ENCODE measurements around the gene SLC25A22.

The SLC25A22 gene

DNA sequence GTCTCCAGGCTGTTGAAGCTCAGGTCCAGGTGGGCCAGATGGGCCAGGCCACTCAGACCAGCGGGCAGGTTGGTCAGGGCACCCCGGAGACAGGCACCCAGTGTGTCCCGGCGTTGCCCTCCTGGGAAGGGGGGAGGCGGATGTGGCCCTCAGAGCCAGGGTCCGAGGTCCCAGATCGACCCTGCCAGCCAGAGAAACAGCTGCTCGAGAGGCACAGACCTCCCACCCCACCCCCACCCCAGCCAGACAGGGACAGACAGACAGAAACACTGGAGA is 5.3 kb upstream of the SLC25A22 start:
- no peak for DNase-seq (ENCODE audit: low read depth)

DNA sequence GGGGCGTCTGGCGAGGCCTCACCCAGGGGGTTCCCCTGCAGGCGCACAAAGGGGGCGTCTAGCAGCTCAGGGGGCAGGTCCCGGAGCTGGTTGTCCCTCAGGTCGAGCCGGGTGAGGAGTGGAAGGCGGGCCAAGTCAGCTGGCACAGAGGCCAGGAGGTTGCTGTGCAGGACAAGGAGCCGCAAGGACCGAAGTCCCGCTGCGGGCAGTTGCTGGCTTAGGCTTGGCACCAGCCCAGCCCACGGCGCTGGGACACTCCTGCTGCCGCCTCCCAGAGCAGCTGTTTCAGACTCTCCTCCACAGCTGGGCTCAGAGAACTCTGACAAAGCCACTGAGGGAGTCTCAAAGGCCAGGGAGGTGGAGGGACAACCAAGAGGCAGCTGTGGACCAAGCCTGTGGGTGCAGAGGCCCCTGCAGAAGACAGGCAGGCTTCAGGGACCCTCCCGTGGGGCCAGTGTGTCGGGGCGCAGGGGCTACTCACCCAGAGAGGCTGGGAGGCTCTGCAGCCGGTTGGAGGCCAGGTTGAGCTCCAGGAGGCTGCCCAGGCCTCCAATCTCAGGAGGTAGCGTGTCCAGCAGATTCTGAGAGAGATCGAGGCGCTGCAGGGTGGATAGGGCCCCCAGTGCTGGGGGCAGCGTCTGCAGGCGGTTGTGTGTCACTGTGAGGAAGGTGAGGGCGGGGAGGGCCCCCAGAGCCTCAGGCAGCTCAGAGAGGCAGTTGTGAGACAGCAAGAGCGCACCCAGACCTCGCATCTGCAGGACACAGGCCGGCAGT is 4.8 kb upstream of the SLC25A22 start:
- DNase-seq (ENCODE audit: low read depth), result no peak

DNA sequence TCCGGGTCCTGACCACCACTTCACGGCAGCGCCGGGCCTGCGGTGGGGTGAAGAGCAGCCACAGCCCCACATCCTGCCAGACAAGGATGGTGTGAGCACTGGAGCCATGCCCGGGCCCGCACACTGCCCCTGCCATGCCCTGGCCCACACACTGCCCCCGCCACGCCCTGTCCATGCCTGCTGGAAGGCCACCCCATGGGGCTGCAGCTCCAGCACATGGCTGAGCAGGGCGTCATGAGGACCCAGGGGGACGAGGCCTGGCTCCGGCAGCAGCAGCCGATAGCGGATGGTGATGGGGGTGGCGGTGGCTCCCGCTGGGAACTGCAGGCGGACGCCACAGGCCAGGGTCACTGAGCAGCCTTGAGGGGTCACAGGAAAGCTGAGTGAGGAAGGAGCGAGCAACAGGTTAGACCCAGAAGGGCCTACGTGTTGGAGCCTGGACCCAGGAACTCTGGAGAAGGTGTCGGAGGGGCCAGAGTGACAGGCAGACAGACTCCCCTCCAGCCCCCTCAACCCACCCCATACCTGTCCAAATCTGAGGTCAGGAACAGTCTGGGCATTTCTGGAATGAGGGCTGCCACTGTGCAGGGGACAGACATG is 4.0 kb upstream of the SLC25A22 start:
- DNase-seq (ENCODE audit: low read depth), result no peak

DNA sequence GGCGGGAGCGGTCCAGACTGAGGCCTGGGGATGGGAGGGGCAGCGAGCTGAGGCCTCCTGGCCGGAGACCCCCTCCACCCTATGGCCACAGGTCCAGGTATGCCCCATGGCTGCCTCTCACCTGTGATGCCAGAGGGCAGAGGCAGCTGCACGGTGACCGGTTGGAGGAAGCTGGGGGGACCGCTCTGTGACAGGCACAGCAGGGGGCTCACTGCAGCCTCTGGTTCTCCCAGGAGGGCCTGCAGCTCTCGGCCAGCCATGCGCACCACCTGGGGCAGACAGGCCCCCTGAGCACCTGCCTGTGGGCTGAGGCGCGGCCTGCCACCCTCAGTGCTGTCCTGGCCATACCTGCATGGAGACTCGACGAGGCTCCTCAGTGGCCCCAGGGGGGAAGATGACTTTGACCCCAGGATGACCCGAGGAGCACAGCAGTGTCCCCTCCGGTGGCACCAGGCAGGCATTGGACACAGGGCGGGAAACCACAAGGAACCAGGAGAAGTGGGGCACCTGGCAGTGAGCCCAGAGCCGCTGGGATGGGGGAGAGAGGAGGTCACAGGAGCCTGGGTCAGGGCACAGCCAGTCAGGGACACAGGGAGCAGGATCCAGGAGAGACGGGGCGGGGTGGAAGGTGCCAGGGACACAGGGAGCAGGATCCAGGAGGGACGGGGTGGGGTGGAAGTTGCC is 3.2 kb upstream of the SLC25A22 start:
- no peak for DNase-seq (ENCODE audit: low read depth)

DNA sequence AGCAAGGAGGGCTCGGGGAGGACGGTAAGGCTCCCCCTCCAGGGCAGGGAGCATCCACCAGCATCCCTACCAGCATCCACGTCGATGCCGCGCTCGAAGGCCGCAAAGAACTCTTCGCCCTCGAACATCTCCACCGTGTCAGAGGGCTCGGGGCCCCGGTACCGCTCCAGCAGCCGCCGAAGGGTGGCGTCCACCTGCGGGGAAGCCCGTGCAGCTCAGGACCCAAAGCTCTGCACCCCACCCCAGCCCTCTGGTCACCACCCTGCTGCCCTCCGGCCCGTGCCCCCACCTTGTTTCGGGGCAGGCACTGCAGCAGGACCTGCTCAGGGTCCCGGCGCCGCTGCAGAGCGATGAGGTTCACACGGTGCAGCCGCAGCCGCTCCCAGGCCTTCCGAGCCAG is 2.4 kb upstream of the SLC25A22 start:
- DNase-seq (ENCODE audit: low read depth), result no peak

DNA sequence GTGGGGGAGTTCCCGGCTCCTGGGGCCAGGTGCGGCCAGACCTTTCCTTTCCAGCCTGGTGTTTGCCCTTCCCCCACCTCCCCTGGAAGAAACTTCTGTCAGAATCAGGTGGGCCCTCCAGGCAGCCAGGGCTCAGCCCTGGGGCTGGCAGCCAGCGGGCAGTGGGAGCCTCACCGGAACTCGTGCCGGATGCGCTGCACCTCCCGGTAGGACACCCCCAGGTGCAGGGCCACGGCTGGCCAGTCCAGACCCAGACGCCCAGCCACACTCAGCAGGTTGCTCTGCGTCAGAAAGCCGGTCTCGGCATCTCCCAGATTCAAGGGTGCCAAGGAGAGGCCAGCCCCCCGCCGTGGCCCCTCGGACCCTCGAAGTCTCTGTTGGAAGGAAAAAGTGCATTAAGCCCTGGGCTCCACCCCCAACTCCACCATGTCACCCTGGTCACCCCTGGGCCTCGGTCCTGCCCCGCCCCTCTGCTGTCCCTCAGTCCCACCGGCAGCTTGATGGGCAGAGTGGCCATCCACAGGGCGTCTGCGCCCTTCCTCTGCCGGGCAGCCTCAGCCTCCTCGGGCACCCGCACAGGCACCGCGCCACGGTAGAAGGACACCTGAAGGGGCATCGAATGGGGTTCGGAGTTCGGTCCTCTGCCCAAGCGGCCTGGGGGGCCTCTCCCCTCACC is 1.7 kb upstream of the SLC25A22 start:
- DNase-seq (ENCODE audit: low read depth), result no peak

DNA sequence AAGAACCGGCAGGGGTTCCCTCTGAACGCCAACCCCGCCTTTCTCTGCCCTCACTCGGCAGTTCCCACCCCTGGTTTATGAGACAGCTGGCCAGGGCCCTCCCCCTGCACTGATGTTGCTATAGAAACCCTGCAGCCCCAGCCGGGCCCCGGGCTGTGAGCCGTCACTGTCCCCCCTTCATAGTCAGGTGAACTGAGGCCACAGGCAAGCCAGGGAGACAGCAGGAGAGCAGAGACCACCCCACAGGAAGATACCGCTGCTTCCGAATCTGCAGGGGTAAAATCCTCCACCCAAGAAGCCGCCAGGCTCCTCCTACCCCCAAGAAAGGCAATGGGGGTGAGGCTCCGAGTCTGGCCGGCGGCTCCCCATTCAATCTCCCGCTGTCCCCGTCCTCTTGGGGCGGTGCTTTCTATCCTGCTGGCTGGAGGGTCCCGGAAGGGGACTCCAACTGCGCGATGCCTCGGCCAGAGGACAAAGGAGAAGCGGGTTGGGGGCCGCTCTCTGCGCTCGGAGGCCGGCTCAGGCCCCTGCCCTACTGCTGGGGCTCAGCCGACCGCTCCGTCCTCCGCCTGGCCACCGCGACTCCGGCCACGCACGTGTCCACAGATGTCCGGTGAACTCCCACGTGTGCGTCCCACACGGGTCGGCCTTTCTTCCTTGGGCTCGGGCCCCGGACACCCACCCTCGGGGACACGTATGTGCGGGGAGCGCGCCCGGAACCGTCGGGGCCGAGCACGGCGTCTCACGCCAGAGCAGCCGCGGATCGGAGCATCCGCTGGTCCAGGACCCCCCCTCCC is 587 bp downstream of the SLC25A22 start:
- DNase-seq (ENCODE audit: low read depth), result peak; percentile 57

DNA sequence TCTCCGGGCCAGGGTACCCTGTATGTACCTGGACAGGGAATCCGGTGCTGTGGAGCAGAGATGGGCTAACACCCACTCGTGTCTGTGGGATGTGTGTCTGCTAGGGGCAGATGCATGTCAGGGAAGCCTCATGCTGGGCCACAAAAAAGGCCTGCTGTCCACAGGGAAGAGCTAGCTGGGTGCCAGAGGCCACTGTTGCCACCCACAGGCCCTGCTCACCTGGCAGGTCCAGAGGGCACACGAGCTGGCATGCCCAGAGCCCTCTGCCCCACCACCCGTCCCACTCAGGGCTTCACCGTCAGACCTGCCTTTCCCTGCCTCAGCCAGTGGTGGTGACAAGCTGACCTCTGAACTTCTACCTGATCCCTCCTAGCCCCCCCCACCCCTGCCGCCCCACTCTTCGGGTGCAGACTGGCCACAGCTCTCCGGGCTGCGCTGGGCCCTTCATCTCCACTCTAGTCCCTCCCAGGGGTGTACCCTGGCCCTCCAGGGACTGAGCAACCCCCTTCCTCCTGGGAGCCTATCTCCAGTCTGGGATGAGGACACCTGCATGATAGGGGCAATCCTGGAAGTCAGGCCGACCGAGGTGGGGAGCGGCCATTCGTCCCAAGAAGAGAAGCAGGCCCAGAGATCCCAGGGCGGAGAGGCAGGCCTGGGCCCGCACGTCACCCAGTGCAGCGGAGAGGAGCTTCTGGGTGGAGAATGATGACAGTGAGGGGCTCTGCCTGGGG is 1.4 kb downstream of the SLC25A22 start:
- no peak for DNase-seq (ENCODE audit: low read depth)

DNA sequence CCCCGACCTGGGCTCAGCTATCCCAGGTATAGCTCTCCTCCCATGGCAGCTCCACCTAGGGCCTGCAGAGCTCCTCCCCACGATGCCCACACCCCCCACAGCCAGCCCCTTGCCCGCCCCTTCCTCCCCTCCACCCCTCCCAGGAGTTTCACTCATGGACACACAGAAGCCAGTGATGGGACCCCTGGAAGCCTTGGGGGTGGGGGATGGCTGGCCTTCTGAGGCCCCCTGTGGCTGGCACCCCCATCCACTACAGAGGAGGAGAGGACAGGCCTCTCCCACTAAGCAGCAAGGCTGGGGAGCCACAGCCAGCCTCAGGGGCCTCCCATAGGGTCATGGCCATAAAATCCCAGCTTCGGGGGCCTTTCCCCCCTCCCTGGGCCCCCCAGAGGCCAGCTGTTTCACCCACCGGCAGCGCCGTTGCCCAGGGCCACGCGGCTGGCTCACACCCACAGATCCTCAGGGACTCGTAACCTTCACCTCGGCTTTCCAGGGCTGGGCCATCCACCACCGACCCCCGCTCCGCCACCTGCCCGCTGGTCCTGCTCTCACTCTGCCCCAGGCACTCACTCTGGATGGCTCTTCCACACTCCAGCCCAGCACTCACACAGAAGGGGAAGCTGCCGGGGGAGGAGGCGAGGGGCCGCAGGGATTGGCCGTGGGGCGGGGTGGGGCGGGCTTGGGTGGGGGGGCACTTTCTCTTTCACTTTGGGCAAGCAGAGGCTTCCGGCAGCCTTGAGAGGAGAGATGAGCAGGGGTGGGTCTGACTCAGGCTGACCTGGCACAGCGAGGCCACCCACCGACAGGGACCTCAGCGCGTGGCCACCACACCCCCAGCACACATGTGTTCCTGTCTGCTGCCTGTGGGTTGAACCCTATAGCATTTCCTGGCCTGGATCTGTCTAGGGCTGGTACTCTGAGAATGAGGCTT is 2.2 kb downstream of the SLC25A22 start:
- peak; percentile 46 for DNase-seq (ENCODE audit: low read depth)

DNA sequence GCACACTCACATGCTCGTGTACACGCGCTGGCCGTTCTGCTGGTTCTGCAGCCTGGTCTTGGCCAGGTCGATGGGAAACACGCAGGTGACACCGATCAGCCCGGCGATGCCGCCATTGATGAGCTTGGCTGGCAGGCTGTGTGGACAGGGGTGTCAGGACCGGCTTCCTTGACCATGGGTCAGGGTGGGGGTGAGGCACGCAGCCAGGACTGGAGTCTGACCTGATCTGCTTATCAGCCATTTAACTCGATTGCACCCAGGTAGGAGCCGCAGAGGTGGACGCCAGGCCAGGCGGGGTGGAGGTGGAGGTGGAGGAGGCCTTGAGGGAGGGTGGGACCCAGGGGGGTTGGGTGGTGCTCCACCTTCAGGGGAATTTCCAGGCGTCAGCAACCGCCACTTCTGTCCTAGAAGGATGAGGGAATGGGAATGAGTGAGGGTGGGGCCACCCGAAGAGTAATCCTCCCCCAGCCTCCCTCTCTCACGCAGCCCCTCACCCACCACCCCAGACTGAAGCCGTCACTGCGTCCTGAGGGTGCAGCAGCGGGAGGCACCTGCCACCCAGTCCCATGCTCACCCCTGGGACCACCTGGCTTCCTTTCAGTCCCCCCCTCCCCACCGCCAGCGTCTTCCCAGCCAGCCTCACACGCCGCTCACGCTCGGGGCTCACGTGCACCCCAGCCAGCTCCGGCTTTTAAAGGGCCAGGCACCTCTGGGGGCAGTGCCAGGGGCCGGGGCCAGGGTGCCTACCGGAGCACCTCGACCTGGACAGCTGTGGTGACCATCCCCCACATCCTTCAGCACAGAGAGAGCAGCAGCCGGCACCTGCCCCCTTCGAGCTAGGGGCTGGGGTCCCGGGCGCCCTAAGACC is 3.1 kb downstream of the SLC25A22 start:
- DNase-seq (ENCODE audit: low read depth), result no peak

DNA sequence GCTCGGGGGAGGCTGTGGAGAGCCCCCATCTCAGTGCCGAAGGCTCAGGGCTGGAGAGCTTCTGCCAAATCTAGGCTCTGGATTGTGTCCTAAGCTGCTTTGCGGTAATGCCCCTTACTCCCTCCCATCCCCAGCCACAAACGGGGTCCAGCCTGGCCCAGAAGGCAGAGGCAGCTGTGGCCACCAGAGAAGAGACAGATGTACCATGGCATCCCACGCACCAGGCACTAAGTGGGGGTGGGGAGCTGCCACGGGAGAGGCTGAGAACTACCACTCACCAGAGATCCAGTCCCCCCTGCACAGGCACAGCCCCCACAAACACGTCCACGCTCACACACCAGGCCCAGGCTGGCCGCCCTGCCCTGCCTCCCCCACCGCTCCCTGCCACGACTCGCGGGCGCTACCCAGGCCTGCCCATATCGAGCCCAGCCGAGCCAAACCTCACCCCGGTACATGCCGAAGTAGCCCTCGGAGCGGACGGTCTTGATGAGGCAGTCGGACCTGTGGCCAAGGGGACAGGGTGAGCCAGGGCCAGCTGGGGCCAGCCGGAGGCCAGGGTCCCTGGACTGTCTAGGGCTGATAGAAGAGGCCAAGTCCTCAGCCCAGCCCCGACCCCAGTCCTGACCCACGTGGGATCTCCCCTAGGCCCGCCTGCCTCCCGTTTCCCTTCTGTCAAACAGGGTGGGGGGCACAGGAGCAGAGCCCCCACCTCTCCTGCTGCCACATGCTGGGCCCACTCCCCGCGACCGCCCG is 3.9 kb downstream of the SLC25A22 start:
- no peak for DNase-seq (ENCODE audit: low read depth)

DNA sequence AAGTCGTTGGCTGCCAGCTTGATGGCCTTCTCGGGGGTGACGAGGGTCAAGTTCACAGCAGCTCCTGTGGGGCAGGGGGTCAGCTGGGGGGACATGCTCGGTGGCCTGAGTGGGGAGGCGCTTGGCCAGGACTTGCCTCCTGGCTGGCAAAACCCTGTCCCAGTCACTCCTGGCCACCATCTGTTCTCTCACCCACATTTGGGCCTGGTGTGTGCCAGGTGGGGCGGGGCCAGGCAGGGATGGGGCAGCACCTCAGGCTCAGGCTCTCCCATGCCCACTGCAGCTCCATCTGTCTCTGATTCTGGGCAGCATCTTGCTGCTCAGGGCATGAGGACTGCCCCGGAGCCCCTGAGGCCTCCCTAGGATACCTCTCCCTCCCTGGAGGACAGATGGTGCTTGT is 4.5 kb downstream of the SLC25A22 start:
- no peak for DNase-seq (ENCODE audit: low read depth)

DNA sequence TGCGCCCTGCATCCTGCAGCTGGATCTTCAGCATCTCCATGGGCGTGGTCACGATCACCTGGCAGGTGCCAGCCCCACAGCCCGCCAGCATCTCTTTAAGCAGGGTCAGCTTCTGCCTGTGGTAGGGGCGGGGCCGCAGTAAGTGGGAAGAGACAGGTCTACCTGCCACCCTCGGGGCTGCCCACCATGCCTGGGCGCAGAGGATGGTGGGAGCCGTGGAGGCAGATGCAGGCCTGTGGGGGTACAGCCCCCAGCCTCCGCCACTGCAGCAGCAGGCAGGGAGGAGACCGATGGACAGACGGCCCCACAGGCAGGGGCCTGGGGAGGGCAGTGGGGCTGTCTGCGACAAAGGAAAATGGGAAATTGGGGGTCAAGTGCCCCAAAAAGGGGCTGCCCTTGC is 5.2 kb downstream of the SLC25A22 start:
- DNase-seq (ENCODE audit: low read depth), result no peak

DNA sequence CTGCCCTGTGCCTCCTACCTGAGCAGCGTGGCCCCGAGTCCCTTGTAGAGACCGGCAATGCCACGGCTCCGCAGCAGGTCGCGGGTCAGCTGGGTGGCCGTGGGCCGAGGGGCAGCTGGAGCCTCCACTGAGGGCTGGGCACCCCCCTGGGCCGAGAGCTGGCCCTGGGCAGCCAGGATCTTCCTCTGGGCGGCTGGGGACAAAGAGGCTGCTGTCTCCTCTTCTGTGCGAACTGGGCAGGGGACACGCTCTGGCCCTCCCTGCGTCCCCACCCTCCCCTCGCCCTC is 5.6 kb downstream of the SLC25A22 start:
- DNase-seq (ENCODE audit: low read depth), result no peak

DNA sequence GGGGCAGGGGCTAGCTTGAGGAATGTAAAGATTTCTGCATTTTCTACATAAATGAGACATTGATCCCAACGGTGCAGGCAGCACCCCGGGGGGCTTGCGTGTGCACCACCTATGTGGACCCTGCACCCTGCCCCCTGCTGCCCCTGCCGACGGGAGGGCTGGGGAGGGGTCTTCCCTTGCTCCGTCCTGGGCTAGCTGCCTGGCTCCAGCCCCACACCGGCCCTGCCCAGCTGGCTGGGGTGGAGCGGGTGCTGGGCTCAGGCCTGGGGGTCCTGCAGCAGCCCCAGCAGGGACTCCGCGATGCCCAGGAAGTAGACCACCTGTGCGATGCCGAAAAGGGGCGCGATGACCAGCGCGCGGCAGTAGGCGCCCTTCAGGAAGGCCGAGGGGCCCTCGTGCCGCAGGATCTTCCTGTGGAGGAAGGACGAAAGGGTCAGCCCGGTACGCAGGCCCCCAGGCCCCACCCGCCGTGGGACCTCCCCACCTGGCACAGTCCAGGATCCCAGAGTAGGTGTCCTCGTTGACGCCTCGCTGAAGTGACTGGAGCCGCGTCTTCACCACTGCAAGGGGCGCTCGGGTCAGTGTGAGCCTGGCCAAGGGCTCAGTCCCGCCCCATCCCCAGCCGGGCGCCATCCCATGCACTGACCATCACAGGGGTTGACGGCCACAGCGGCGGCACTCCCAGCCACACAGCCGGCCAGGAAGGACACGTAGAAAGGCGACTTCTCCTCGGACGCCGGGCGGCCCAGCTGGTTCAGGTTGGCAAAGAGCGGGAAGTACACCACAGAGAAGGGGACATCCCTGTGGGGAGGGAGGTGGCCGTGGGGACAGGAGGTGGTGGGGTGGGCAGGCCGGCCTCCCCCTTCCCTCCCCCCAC is 6.2 kb downstream of the SLC25A22 start:
- no peak for DNase-seq (ENCODE audit: low read depth)

DNA sequence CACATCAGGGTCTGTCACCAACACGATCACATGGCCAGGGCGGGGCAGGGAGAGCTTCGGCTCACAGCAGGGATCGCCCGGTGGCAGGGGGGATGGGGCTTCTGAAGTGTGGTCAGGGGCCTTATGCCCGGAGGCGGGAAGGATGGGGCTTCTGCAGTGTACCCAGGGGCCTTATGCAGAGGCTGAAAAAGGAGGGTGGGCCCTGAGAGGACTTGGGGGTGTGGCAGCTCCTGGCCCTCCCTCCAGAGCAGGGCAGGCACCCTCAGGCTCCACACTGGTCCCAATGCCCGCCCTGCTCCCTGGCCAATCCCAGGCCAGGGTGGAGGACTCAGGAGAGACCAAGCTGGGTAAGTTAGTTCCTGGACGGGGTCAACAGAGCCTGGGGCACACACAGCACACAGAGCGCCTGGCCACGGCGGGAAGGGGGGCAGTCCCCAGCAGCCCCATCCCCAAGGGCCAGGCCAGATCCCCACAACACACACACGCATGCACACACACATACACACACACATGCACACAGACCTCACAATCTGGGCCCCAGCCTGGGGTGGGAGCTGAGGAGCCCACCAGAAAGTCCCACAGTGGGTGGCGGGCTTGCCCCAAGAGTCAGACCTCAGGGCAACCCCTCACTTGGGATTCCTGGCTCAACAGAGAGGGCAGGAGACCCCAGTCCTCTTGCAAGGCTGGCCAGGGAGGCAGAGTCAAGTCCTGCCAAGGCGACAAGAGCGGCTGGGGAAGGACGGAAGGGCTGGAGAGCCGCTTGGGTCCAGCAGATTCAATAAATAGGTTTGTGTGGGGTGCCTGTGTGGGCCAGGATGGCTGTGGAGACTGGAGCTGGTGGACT is 7.1 kb downstream of the SLC25A22 start:
- DNase-seq (ENCODE audit: low read depth), result no peak

DNA sequence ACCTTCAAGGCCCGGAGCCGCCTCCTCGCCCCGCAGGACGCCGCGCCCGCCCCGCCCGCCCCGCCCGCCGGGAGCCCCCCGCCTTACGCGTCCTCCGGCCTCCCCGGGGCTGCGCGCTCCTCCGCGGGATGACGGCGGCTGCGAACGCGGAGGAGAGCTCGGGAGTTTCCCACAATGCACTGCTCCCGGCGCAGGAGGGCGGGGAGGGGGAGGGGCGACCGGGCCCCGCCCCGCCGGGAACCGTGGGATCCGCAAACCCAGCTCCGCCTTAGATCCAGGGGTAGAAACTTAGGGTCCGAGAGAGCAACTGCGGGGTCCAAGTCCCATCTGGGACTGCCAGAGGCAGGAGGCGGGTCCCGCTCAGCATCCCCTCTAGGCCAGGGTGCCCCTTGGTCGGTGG is 8.1 kb downstream of the SLC25A22 start, which contains the start of gene CEND1:
TSS of gene CEND1 (minus strand) at position 148 of the 400 bp plus-strand sequence. CDS start 1,514 bp downstream, outside the sequence.
- peak; percentile 31 for DNase-seq (ENCODE audit: low read depth)

Measured in stimulated activated CD8-positive, alpha-beta memory T cell treated with anti-CD3 and anti-CD28 coated beads, Interleukin-15, amount 100 ng/mL, for 24 hours (primary cell).